H1 (cell line): ENCODE data around the gene MACROD1. TPM values are rescaled to one million over a fixed set of nuclear protein-coding genes. Genes with fewer than 3 reads are reported as not detected.

Source experiments
- BRCA1 ChIP-seq: IDR thresholded peaks from 2 replicates; pipeline ENCODE4 v1.6.1; 2012; ENCODE audit warnings: low read depth, low read length, improper control_type of control experiment
- CBX8 ChIP-seq: fragments of 300-800, 300-1000 bp; sonication (generic); IDR thresholded peaks from 2 replicates; pipeline ENCODE4 v1.7.1; 2016; ENCODE audit warnings: low read depth, low read length, borderline replicate concordance
- CREB1 ChIP-seq: IDR thresholded peaks from 2 replicates; pipeline ENCODE4 v1.6.1; 2012; ENCODE audit warnings: inconsistent platforms
- EZH2 ChIP-seq: fragments of 200-600 bp; sonication (generic); IDR thresholded peaks from 2 replicates; pipeline ENCODE4 v1.7.1; 2012; ENCODE audit warnings: low read depth, mild to moderate bottlenecking, moderate library complexity, low read length, inconsistent platforms; ENCODE audit not compliant: severe bottlenecking
- GABPA ChIP-seq: IDR thresholded peaks from 2 replicates; pipeline ENCODE4 v1.6.1; 2011; ENCODE audit warnings: mild to moderate bottlenecking, low read length, moderate library complexity, borderline replicate concordance; ENCODE audit not compliant: insufficient read depth
- KDM4A ChIP-seq: IDR thresholded peaks from one replicate; pipeline ENCODE4 v1.7.1; 2012; ENCODE audit warnings: low read depth, mild to moderate bottlenecking, moderate library complexity, low read length, inconsistent platforms; ENCODE audit not compliant: severe bottlenecking
- RAD21 ChIP-seq, 2 experiments: IDR thresholded peaks in 1 of 2; conservative IDR thresholded peaks in 1 of 2; 2 replicates each; pipeline ENCODE4 v1.6.1; 2011; ENCODE audit warnings: low read depth in 2 of 2, low read length in 2 of 2, improper control_type of control experiment in 1 of 2, inconsistent platforms in 1 of 2, mild to moderate bottlenecking in 1 of 2, moderate library complexity in 1 of 2
- RFX5 ChIP-seq: IDR thresholded peaks from 2 replicates; pipeline ENCODE4 v1.6.1; 2011; ENCODE audit warnings: low read depth, low read length, improper control_type of control experiment, borderline replicate concordance
- SP1 ChIP-seq: IDR thresholded peaks from 2 replicates; pipeline ENCODE4 v1.6.1; 2011; ENCODE audit warnings: low read depth, low read length
- SUZ12 ChIP-seq: fragments of 200-600 bp; sonication (generic); IDR thresholded peaks from 2 replicates; pipeline ENCODE4 v1.6.1; 2012; ENCODE audit warnings: mild to moderate bottlenecking, inconsistent platforms, low read length, moderate library complexity, mixed read lengths
- TAF1 ChIP-seq: IDR thresholded peaks from 2 replicates; pipeline ENCODE4 v1.6.1; 2011; ENCODE audit warnings: mild to moderate bottlenecking, low read depth, low read length
- polyA plus RNA-seq, 7 experiments: library from polyadenylated mRNA; depleted of rRNA in 3 of 7; stranded (reverse) in 5 of 7; unstranded in 2 of 7; fragments of >200 nt in 5 of 7; fragments of 200-250 nt in 2 of 7; gene quantifications; 1 replicate in 5 of 7; 2 replicates in 1 of 7; 4 replicates in 1 of 7; pipeline versions ENCODE4 v1.2.1 to v1.2.3, GENCODE V29; 2011 to 2013; ENCODE audit warnings: missing spikeins in 2 of 7, mixed read lengths in 2 of 7
- total RNA-seq: library from RNA; stranded (reverse); fragmentation: NEBNext Ultra II Directional; extraction: Animal tissue kit (Norgen Biotek cat#: 25700); gene quantifications from 2 replicates; pipeline ENCODE4 v1.2.1, GENCODE V29; 2021
- TF ChIP-seq, protein P1 (sequence below): IDR thresholded peaks from 2 replicates; pipeline ENCODE4 v1.6.1; 2012; ENCODE audit warnings: low read length, inconsistent platforms
- TF ChIP-seq, protein P2 (sequence below), 3 experiments: IDR thresholded peaks; 1 replicate in 2 of 3; 2 replicates in 1 of 3; pipeline versions ENCODE4 v1.5.1 to v1.6.1; 2011; ENCODE audit warnings: low read length in 3 of 3, mild to moderate bottlenecking in 3 of 3, inconsistent platforms in 2 of 3, low read depth in 1 of 3, moderate library complexity in 1 of 3; ENCODE audit not compliant: insufficient read depth in 1 of 3; ENCODE audit errors: control extremely low read depth in 1 of 3
- TF ChIP-seq, protein P3 (sequence below): IDR thresholded peaks from 2 replicates; pipeline ENCODE4 v1.6.1; 2012; ENCODE audit warnings: inconsistent platforms

MACROD1 gene
- total and polyA plus RNA-seq, 2 of the 8 experiments (the other 6 are each of a cell fraction or from before 2014, with no cell fraction given) = 19.5 to 34.1 TPM

DNA sequence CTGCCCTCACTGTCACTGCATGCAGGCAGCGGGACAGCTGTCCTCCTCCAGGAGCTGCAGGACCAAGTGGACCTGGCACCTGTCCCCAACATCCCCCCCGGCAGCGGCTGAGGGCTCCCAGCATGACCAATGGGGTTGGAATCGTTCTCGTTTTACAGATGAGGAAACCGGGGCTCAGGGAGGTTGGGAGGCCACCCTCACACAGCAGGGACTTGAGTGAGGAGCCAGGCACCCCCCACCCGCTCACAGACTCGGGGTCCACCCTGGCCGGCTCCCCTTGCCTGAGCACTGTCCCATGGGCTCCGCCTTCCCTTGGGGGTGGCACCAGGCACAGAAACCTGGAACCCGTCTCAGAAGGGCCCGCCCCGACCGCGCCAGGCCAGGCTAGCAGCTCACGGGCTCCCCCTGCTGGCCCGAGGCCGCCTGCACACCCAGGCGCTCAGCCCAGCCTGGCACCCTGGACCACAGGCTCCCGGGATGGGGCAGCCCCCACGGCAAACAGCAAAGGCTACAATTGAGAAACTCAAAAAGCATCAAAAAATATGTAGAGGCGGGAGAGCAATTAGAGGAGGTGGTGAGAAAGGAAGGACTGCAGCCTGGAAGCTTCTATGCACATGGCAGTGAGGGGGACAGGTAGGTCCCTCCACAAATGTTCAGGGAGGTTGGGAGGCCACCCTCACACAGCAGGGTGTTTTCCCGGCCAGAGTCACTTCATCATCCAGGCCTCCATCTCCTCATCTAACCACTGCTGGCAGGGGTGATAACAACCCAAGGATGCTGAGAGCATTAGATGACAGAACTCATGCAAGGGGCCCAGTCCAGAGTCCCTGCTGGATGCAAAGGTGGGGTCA is 12.8 kb downstream of the MACROD1 start (continued):
- no peak for TF ChIP-seq EZH2
- no peak for TF ChIP-seq TAF1
- no peak for TF ChIP-seq SP1
- TF ChIP-seq, protein P1, sequence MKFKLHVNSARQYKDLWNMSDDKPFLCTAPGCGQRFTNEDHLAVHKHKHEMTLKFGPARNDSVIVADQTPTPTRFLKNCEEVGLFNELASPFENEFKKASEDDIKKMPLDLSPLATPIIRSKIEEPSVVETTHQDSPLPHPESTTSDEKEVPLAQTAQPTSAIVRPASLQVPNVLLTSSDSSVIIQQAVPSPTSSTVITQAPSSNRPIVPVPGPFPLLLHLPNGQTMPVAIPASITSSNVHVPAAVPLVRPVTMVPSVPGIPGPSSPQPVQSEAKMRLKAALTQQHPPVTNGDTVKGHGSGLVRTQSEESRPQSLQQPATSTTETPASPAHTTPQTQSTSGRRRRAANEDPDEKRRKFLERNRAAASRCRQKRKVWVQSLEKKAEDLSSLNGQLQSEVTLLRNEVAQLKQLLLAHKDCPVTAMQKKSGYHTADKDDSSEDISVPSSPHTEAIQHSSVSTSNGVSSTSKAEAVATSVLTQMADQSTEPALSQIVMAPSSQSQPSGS = no peak
- no peak for TF ChIP-seq CREB1
- TF ChIP-seq SUZ12 = no peak
- peak; percentile 74; the same call in 1 of the 2 replicates for TF ChIP-seq GABPA
- TF ChIP-seq BRCA1 = no peak
- TF ChIP-seq, protein P2, sequence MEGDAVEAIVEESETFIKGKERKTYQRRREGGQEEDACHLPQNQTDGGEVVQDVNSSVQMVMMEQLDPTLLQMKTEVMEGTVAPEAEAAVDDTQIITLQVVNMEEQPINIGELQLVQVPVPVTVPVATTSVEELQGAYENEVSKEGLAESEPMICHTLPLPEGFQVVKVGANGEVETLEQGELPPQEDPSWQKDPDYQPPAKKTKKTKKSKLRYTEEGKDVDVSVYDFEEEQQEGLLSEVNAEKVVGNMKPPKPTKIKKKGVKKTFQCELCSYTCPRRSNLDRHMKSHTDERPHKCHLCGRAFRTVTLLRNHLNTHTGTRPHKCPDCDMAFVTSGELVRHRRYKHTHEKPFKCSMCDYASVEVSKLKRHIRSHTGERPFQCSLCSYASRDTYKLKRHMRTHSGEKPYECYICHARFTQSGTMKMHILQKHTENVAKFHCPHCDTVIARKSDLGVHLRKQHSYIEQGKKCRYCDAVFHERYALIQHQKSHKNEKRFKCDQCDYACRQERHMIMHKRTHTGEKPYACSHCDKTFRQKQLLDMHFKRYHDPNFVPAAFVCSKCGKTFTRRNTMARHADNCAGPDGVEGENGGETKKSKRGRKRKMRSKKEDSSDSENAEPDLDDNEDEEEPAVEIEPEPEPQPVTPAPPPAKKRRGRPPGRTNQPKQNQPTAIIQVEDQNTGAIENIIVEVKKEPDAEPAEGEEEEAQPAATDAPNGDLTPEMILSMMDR (IDR thresholded peaks at IDR 0.05; ENCODE audit: control extremely low read depth in 1 of 3, insufficient read depth in 1 of 3, low read depth in 1 of 3, low read length in 3 of 3) = peak in 2 of 3 experiments; percentile 94 to 95; a peak in 3 of 4 replicates
- TF ChIP-seq RFX5 = no peak
- TF ChIP-seq, protein P3, sequence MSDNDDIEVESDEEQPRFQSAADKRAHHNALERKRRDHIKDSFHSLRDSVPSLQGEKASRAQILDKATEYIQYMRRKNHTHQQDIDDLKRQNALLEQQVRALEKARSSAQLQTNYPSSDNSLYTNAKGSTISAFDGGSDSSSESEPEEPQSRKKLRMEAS = 0 out of 2 replicates have a peak, but pooled peaks have one; percentile 27
- no peak for TF ChIP-seq CBX8
- TF ChIP-seq KDM4A = no peak
- peak; percentile 80 to 89 for TF ChIP-seq RAD21 (IDR thresholded peaks at IDR 0.05 in 1 of 2, conservative IDR thresholded peaks at IDR 0.05 in 1 of 2; ENCODE audit: low read depth in 2 of 2, low read length in 2 of 2)
